GM18526 (cell line): Measurements from ENCODE around the gene MMP25.

ENCODE experiments used
- POLR2A ChIP-seq: IDR thresholded peaks from 3 replicates; pipeline ENCODE4 v1.6.1; 2011; ENCODE audit not compliant: insufficient read length; ENCODE audit errors: extremely low read depth

The MMP25 gene

GRCh38 chr16:3012828-3013420, 33.4 kb upstream of the MMP25 start, which contains the start of gene CLDN9:
Gene CLDN9 (plus strand): TSS chr16:3012923. CDS start chr16:3013363, 440 bp downstream.
- TF ChIP-seq POLR2A: no peak

- no peak for TF ChIP-seq POLR2A
These were observed 32.8 kb upstream of the MMP25 start for GRCh38 chr16:3013491-3013951.

GRCh38 chr16:3013998-3014690, 32.2 kb upstream of the MMP25 start:
- TF ChIP-seq POLR2A: no peak

DNA sequence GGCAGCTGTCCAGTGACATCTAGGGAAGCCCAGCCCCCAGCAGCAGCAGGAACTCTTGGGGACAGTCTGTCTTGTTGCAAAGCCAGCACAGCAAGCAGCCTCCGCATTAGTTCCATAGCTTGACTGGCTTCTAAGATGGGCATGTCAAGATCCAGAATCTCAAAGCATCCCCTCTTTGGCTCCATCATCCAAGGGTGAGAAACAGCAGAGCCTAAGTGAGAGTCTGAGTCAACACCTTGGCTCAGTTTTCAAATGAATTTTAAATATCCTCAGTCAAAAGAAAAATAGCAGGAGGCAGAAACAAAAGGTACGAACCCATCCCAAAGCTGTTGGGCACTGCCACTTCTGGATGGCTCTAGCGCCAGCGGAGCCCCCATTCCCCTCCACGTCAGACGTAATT, 31.4 kb upstream of the MMP25 start:
- TF ChIP-seq POLR2A: no peak

DNA sequence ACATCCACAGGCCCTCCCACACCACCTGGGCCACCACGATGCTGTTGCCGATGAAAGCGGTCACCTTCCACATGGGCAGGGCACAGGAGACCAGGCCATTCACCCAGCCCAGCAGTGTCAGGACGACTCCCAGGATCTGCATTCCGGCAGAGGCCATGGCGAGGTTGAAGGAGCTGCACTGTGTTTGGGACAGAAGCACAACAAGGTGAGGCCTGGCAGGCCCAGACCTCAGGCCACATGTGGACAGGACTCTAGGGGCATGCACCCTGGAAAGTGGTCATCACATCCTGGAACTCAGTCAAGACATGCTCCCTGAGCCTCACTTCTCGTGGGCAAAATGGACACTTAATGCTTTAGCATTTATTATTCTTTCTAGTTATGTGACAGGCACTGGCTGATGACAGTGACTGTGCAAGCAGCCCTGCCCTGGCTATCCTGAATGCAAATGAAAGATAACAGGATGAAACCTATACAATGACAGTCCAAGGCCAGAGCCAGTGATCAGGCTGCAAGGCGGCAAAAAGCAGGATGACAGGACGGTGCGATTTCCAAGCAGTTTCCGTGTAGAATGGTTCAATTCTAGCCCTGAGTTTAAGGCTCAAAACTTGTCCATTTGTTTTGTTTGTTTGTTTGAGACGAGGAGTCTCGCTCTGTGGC, 30.4 kb upstream of the MMP25 start:
- no peak for TF ChIP-seq POLR2A

GRCh38 chr16:3017344-3017743, 29.0 kb upstream of the MMP25 start:
- no peak for TF ChIP-seq POLR2A

DNA sequence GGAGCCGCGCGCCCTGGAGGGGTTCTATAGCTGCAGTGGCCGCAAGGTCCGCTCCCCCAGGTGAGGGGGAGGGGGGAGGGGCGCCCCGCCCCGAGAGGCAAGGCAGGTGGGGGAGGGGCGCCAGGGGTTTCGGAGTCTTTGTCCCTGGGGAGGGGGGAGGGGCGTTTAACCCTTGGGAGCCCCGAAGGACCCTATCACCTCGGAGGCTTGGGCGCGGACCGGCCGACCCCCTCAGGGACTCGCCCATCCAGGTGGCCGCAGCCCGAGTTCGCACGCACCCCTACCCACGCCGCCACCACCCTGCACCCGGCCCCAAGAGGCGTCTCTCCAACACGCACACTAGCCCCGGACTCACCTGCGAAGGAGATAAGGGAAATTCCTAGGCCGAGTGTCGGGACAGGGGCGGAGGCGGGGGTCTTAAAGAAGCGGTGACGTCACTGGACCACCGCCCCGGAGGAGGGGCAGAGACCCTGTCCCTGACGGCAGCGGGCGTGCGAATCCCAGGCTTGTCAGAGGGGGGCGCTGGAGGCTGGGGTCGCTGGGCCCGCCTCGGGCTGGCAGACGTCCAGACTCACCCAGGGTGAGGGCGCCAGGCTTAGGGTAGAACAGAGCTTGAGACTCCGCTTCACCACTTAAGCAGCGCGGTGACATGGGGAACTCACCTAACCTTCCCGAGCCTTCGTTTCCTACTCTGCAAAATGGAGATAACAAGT, 28.4 kb upstream of the MMP25 start, which contains the start of gene CLDN6:
TSS of gene CLDN6 (minus strand) at position 390 of the 713 bp plus-strand sequence. CDS start 2,162 bp downstream, outside the sequence.
- TF ChIP-seq POLR2A: no peak

DNA sequence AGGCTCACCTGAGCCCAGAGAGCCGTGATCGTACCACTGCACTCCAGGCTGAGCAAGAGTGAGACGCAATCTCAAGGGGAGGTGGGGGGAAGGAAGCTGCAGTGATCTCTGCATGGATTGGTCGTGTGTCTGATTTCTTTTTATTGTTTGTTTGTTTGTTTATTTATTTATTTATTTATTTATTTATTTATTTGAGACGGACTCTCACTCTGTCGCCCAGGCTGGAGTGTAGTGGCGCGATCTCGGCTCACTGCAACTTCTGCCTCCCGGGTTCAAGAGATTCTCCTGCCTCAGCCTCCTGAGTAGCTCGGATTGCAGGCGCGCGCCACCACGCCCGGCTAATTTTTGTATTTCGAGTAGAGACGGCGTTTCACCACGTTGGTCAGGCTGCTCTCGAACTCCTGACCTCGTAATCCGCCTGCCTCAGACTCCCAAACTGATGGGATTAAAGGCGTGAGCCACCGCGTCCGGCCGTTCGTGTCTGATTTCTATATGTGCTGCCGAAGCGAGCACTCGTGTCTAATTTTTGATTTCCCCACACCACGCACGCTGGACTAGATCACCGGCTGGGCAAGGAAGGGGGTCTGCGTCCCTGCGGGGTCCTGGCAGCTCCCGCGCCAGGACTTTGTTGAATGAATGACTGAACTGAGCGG, 26.6 kb upstream of the MMP25 start:
- no peak for TF ChIP-seq POLR2A

- TF ChIP-seq POLR2A: peak; percentile 79
These were observed 26.1 kb upstream of the MMP25 start, which contains the start of gene TNFRSF12A for GRCh38 chr16:3020247-3020603. Gene TNFRSF12A (plus strand): TSS chr16:3020368. CDS start chr16:3020398, 30 bp downstream.

DNA sequence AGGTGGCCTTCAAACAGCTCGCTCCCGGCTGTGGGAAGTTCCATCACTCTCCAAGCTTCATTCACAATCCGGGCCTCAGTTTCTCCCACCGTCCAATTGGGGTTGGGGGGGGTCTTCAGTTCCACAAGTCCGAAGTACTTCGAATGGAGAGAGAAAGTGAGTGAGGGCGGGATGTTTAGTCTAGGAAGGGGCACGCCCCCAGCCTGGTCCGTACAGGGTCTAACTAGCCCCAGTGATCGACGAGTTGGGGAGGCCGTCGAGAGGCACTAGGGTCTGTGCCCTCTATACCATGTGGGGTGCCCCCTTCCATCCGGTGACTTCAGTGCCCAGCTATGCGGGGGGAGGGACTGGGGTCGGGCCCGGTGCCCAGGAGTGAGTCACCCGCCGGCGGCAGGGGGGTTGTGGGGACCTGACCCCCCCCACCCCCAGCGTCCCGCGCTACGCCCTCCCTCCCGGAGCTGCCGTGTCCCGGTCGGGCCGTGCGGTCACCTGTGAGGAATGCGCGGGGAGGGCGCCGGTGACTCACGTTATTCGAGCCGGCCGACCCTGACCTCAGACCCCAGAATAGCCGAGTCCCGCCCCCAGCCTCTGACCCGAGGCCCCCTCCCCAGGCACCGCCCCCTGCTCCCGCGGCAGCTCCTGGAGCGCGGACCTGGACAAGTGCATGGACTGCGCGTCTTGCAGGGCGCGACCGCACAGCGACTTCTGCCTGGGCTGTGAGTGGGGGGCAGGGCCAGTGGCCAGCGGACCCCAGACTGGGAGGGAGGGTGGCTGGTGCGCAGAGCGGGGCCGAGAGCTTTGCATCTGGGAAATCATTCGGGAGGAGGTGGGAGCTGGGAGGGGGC, 25.5 kb upstream of the MMP25 start:
- no peak for TF ChIP-seq POLR2A

DNA sequence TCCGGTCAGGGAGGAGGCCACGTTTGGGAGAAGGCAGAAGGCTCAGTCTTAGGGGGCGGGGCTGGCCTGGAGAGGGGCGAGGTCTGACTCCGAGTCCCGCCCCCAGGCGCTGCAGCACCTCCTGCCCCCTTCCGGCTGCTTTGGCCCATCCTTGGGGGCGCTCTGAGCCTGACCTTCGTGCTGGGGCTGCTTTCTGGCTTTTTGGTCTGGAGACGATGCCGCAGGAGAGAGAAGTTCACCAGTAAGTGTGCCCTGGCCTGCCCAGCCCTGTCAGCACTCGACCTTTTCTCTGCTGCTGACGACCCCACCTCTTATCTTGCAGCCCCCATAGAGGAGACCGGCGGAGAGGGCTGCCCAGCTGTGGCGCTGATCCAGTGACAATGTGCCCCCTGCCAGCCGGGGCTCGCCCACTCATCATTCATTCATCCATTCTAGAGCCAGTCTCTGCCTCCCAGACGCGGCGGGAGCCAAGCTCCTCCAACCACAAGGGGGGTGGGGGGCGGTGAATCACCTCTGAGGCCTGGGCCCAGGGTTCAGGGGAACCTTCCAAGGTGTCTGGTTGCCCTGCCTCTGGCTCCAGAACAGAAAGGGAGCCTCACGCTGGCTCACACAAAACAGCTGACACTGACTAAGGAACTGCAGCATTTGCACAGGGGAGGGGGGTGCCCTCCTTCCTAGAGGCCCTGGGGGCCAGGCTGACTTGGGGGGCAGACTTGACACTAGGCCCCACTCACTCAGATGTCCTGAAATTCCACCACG, 24.7 kb upstream of the MMP25 start:
- TF ChIP-seq POLR2A: no peak

- TF ChIP-seq POLR2A: no peak
These were observed 24.1 kb upstream of the MMP25 start for GRCh38 chr16:3022208-3022683.
